OCI-LY3 (cell line): ENCODE data around the gene SIGMAR1.

Source experiments
- H2AFZ ChIP-seq: fragments of 200-600, 300-600 bp; shearing (Covaris generic); 2 replicates; pipeline ENCODE4 v1.6.0; 2014; ENCODE audit warnings: antibody characterized with exemption, low read depth, low read length
- H3K27ac ChIP-seq: fragments of 200-600, 300-600 bp; sonication (generic); 2 replicates; pipeline ENCODE4 v1.5.1; 2014; ENCODE audit warnings: mild to moderate bottlenecking, low read length, moderate library complexity, mixed read lengths
- H3K27me3 ChIP-seq: fragments of 200-600, 300-600 bp; sonication (generic); 2 replicates; pipeline ENCODE4 v1.6.1; 2014; ENCODE audit warnings: low read depth, low read length, mixed read lengths
- H3K36me3 ChIP-seq: fragments of 200-600, 300-600 bp; sonication (generic); replicated peaks from 2 replicates; pipeline ENCODE3; 2014; ENCODE audit warnings: low read depth, low read length, mixed read lengths
- H3K4me1 ChIP-seq: fragments of 300-600, 200-600 bp; sonication (generic); 2 replicates; pipeline ENCODE4 v1.6.1; 2014; ENCODE audit warnings: low read length, mixed read lengths
- H3K4me2 ChIP-seq: fragments of 200-600, 300-600 bp; sonication (generic); 2 replicates; pipeline ENCODE4 v1.6.1; 2014; ENCODE audit warnings: low read length, mixed read lengths
- H3K4me3 ChIP-seq: fragments of 300-600, 200-600 bp; sonication (generic); 2 replicates; pipeline ENCODE4 v1.5.1; 2014; ENCODE audit warnings: antibody characterized with exemption, mild to moderate bottlenecking, low read length, moderate library complexity
- H3K79me2 ChIP-seq: fragments of 300-600, 200-600 bp; shearing (Covaris generic); 2 replicates; pipeline ENCODE4 v1.6.1; 2014; ENCODE audit warnings: mild to moderate bottlenecking, low read length, mixed read lengths
- H3K9ac ChIP-seq: fragments of 300-600, 200-600 bp; shearing (Covaris generic); 2 replicates; pipeline ENCODE4 v1.6.0; 2014; ENCODE audit warnings: mild to moderate bottlenecking, low read length, moderate library complexity
- H3K9me3 ChIP-seq: fragments of 200-600, 300-600 bp; shearing (Covaris generic); 2 replicates; pipeline ENCODE4 v1.6.1; 2014; ENCODE audit warnings: low read length, mixed read lengths; ENCODE audit not compliant: insufficient read depth
- H4K20me1 ChIP-seq: fragments of 200-600, 300-600 bp; sonication (generic); 2 replicates; pipeline ENCODE4 v1.6.1; 2016; ENCODE audit warnings: low read length, mixed read lengths; ENCODE audit not compliant: insufficient read depth
- CTCF ChIP-seq: fragments of 200-600, 300-600 bp; sonication (generic); IDR thresholded peaks from 2 replicates; pipeline ENCODE4 v1.5.1; 2014; ENCODE audit warnings: antibody characterized with exemption, low read length, low read depth
- EZH2phosphoT487 ChIP-seq: fragments of 200-600 bp; shearing (Covaris generic); IDR thresholded peaks from 2 replicates; pipeline ENCODE4 v1.6.1; 2018; ENCODE audit warnings: antibody characterized with exemption, mixed run types, low read depth

SIGMAR1 gene

GRCh38 chr9:34603610-34604231, 33.9 kb downstream of the SIGMAR1 start:
- Histone ChIP-seq H3K27ac (no peak overlapping the region), H3K79me2 (no peaks in the 10 kb centered on the region), H3K9ac (no peak overlapping the region), H3K4me1 (no peaks in the 10 kb centered on the region), H3K36me3 (no peaks in the 10 kb centered on the region), H3K9me3 (no peaks in the 10 kb centered on the region), H4K20me1 (no peaks in the 10 kb centered on the region), H3K4me3 (no peak overlapping the region), H3K4me2 (no peak overlapping the region), H2AFZ (no peak overlapping the region), H3K27me3 (peaks cover 8% of the 10 kb centered on the region; the same call in 1 of the 2 replicates)
- TF ChIP-seq EZH2phosphoT487, result no peak
- peak; percentile 97 for TF ChIP-seq CTCF

GRCh38 chr9:34601937-34602573, 35.5 kb downstream of the SIGMAR1 start:
- TF ChIP-seq CTCF (no peak), EZH2phosphoT487 (no peak)
- H3K27ac ChIP-seq, result no peak overlapping the region
- no peak overlapping the region for H3K9ac ChIP-seq
- H3K79me2 ChIP-seq, result no peaks in the 10 kb centered on the region
- no peaks in the 10 kb centered on the region for H3K9me3 ChIP-seq
- H3K4me3 ChIP-seq, result no peak overlapping the region
- H4K20me1 ChIP-seq, result no peaks in the 10 kb centered on the region
- H3K27me3 ChIP-seq, result peaks cover 8% of the 10 kb centered on the region
- H3K4me1 ChIP-seq, result no peaks in the 10 kb centered on the region
- no peaks in the 10 kb centered on the region for H3K36me3 ChIP-seq
- H3K4me2 ChIP-seq, result no peak overlapping the region
- H2AFZ ChIP-seq, result no peak overlapping the region

- Histone ChIP-seq H3K27ac (no peak overlapping the region), H2AFZ (no peak overlapping the region), H3K4me1 (no peaks in the 10 kb centered on the region), H3K27me3 (peaks cover 8% of the 10 kb centered on the region), H3K9me3 (no peaks in the 10 kb centered on the region), H3K79me2 (no peaks in the 10 kb centered on the region), H3K36me3 (no peaks in the 10 kb centered on the region), H3K4me3 (no peak overlapping the region), H4K20me1 (no peaks in the 10 kb centered on the region), H3K4me2 (no peak overlapping the region), H3K9ac (no peak overlapping the region)
- TF ChIP-seq CTCF, result no peak
- no peak for TF ChIP-seq EZH2phosphoT487
Measured at GRCh38 chr9:34600908-34601307, 36.7 kb downstream of the SIGMAR1 start.

- Histone ChIP-seq H3K36me3 (no peaks in the 10 kb centered on the region), H3K4me3 (no peak overlapping the region), H3K27ac (no peak overlapping the region), H3K4me2 (no peak overlapping the region), H3K9me3 (no peaks in the 10 kb centered on the region), H3K9ac (no peak overlapping the region), H3K4me1 (no peaks in the 10 kb centered on the region), H2AFZ (no peak overlapping the region), H3K79me2 (no peaks in the 10 kb centered on the region), H3K27me3 (no peaks in the 10 kb centered on the region; the same call in 1 of the 2 replicates), H4K20me1 (no peaks in the 10 kb centered on the region)
- TF ChIP-seq CTCF, result no peak
- TF ChIP-seq EZH2phosphoT487, result no peak
Measured at GRCh38 chr9:34599546-34599945, 38.0 kb downstream of the SIGMAR1 start.
